ENCODE results near the gene CCDC88B.
A peak's percentile ranks its signal among the peaks of the same experiment; 100 is the strongest.

CCDC88B gene

DNA sequence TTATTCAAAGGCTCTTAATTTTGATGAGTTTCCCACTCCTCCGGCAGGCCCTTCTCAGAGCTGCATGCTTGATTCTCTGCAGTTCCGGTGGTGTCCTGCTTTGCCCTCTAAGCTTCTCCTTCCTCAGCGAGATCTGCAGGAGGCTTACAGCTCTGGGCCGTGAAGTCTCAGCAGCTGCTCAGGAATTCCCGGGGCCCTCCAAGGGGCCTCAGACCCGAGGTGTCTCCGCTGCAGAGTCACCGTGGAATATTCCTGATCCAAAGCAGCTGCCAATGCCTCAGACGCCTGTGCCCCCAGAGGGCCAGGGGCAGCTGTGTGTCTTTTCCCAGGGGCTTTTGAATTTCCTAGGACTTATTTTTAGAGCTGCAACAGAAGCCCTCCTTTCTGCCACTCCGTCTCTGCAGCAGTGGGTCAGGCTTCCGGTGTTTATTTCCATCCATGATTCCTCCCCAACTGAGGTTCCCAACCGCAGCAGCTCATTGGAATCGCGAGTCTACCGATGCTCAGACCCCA is 56.1 kb downstream of the CCDC88B start:
- H3K27ac ChIP-seq (ENCODE audit: insufficient read depth in 1 of 2, low read depth in 1 of 2, low read length in 2 of 2, poor library complexity in 1 of 2, severe bottlenecking in 2 of 2): no peak overlapping the region
- ChIA-PET POLR2A (no interaction called here), CTCF (no interaction called here)
- H3K4me3 ChIP-seq (ENCODE audit: control insufficient read depth in 1 of 7, extremely low read depth in 1 of 7, insufficient read depth in 4 of 7, low read depth in 2 of 7, low read length in 6 of 7): no peak overlapping the region
- no peaks in the 10 kb centered on the region for H3K9me3 ChIP-seq (ENCODE audit: control extremely low read depth in 1 of 5, control insufficient read depth in 4 of 5, insufficient read depth in 2 of 5, low read depth in 1 of 5, low read length in 4 of 5)
- H3K27me3 ChIP-seq (replicated peaks in 2 of 5; ENCODE audit: control insufficient read depth in 4 of 5, insufficient read depth in 5 of 5, low read length in 4 of 5): peaks cover 0 to 8% (median 0%) of the 10 kb centered on the region in 5 experiments
- DNase-seq: peak in 1 of 3 donors; percentile 33
- 26% methylated on average over 14 of the region's 15 CpGs for WGBS (ENCODE audit: insufficient coverage)
- peaks cover 0 to 25% (median 12%) of the 10 kb centered on the region in 4 experiments for H3K4me1 ChIP-seq (ENCODE audit: control extremely low read depth in 1 of 4, control insufficient read depth in 4 of 4, insufficient read depth in 4 of 4, low read length in 3 of 4)
- no peaks in the 10 kb centered on the region for H3K36me3 ChIP-seq (ENCODE audit: control insufficient read depth in 4 of 4, insufficient read depth in 4 of 4, low read length in 3 of 4)

DNA sequence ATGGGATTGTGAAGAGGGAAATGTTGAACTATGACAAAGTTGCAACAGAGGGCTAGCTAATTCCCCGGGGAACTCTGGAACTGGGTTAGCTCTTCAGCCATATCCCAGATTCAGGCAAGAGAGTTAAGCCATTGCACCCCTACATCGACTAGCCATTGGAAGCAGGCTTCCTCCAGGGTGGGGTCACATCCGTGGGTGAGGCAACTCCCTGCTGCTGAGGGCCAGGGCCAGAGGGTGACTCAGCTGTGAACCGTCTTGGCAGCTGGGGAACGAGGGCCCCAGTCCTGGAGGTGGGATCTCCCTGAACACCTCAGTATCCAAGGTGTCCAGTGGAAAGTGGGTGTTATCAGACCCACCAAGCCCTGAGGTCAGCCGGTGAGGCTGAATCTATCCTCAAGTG is 60.1 kb downstream of the CCDC88B start:
- no peak for DNase-seq
- Histone ChIP-seq H3K27ac (ENCODE audit: insufficient read depth in 1 of 2, low read depth in 1 of 2, low read length in 2 of 2, poor library complexity in 1 of 2, severe bottlenecking in 2 of 2) (no peak overlapping the region), H3K4me3 (ENCODE audit: control insufficient read depth in 1 of 7, extremely low read depth in 1 of 7, insufficient read depth in 4 of 7, low read depth in 2 of 7, low read length in 6 of 7) (no peak overlapping the region), H3K27me3 (replicated peaks in 2 of 5; ENCODE audit: control insufficient read depth in 4 of 5, insufficient read depth in 5 of 5, low read length in 4 of 5) (peaks cover 0 to 2% (median 0%) of the 10 kb centered on the region in 5 experiments), H3K4me1 (ENCODE audit: control extremely low read depth in 1 of 4, control insufficient read depth in 4 of 4, insufficient read depth in 4 of 4, low read length in 3 of 4) (peaks cover 0 to 16% (median 8%) of the 10 kb centered on the region in 4 experiments), H3K36me3 (ENCODE audit: control insufficient read depth in 4 of 4, insufficient read depth in 4 of 4, low read length in 3 of 4) (no peaks in the 10 kb centered on the region), H3K9me3 (ENCODE audit: control extremely low read depth in 1 of 5, control insufficient read depth in 4 of 5, insufficient read depth in 2 of 5, low read depth in 1 of 5, low read length in 4 of 5) (peaks cover 0 to 4% (median 0%) of the 10 kb centered on the region in 5 experiments)
- ChIA-PET POLR2A (interaction anchor here (0.6 kb wide), 1 partner anchor 68 kb away, joined by 3 read pairs; no protein-coding TSS in a partner anchor), CTCF (no interaction called here)
- WGBS (ENCODE audit: insufficient coverage): 56% methylated on average over 5 of the region's 6 CpGs

DNA sequence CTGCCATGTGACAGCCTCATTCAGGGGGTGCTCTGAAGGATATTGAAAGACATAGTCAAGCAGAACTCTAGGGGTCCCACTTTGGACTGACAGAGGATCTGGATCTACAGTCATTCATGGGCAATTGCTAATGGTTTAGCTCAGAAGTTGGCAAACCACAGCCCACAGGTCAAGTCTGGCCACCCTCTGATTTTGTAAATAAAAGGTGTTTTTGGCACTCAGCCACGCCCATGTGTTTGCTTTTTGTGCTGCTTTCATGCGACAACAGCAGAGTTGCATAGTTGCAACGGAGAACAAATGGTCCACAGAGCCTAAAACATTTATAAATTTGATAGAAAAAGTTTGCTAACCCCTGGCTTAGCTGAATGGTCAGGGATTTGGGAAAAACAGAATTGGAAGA is 60.7 kb downstream of the CCDC88B start:
- peaks cover 0 to 14% (median 7%) of the 10 kb centered on the region in 4 experiments for H3K4me1 ChIP-seq (ENCODE audit: control extremely low read depth in 1 of 4, control insufficient read depth in 4 of 4, insufficient read depth in 4 of 4, low read length in 3 of 4)
- H3K27me3 ChIP-seq (replicated peaks in 2 of 5; ENCODE audit: control insufficient read depth in 4 of 5, insufficient read depth in 5 of 5, low read length in 4 of 5): peaks cover 0 to 2% (median 0%) of the 10 kb centered on the region in 5 experiments
- ChIA-PET POLR2A (interaction anchor here (0.6 kb wide), 1 partner anchor 69 kb away, joined by 3 read pairs; no protein-coding TSS in a partner anchor), CTCF (no interaction called here)
- H3K4me3 ChIP-seq (ENCODE audit: control insufficient read depth in 1 of 7, extremely low read depth in 1 of 7, insufficient read depth in 4 of 7, low read depth in 2 of 7, low read length in 6 of 7): no peak overlapping the region
- 100% methylated on average over 2 of the region's 3 CpGs for WGBS (ENCODE audit: insufficient coverage)
- DNase-seq: no peak
- peaks cover 0 to 4% (median 0%) of the 10 kb centered on the region in 5 experiments for H3K9me3 ChIP-seq (ENCODE audit: control extremely low read depth in 1 of 5, control insufficient read depth in 4 of 5, insufficient read depth in 2 of 5, low read depth in 1 of 5, low read length in 4 of 5)
- no peaks in the 10 kb centered on the region for H3K36me3 ChIP-seq (ENCODE audit: control insufficient read depth in 4 of 4, insufficient read depth in 4 of 4, low read length in 3 of 4)
- H3K27ac ChIP-seq (ENCODE audit: insufficient read depth in 1 of 2, low read depth in 1 of 2, low read length in 2 of 2, poor library complexity in 1 of 2, severe bottlenecking in 2 of 2): no peak overlapping the region

DNA sequence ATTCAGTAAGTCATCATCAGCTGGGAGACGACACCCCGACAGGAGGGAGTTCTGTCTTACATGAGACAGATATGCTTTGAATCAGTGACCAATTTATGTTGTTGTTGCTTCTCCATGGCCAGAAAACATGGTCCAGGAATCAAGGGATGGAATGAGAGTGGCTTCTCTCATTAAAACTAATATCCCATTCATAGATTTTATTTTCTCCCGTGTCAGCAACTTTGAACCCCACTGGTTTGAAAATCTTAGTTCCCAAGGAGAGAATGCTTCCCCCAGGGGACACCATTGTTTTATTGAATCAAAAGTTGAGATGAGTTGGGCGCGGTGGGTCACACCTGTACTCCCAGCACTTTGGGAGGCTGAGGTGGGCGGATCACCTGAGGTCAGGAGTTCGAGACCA is 61.8 kb downstream of the CCDC88B start:
- no peak overlapping the region for H3K4me3 ChIP-seq (ENCODE audit: control insufficient read depth in 1 of 7, extremely low read depth in 1 of 7, insufficient read depth in 4 of 7, low read depth in 2 of 7, low read length in 6 of 7)
- H3K27me3 ChIP-seq (replicated peaks in 2 of 5; ENCODE audit: control insufficient read depth in 4 of 5, insufficient read depth in 5 of 5, low read length in 4 of 5): peaks cover 0 to 2% (median 0%) of the 10 kb centered on the region in 5 experiments
- peaks cover 0 to 4% (median 0%) of the 10 kb centered on the region in 5 experiments for H3K9me3 ChIP-seq (ENCODE audit: control extremely low read depth in 1 of 5, control insufficient read depth in 4 of 5, insufficient read depth in 2 of 5, low read depth in 1 of 5, low read length in 4 of 5)
- WGBS (ENCODE audit: insufficient coverage): 97% methylated on average over 5 of the region's 7 CpGs
- ChIA-PET POLR2A (no interaction called here), CTCF (no interaction called here)
- H3K36me3 ChIP-seq (ENCODE audit: control insufficient read depth in 4 of 4, insufficient read depth in 4 of 4, low read length in 3 of 4): no peaks in the 10 kb centered on the region
- peaks cover 0 to 6% (median 0%) of the 10 kb centered on the region in 4 experiments for H3K4me1 ChIP-seq (ENCODE audit: control extremely low read depth in 1 of 4, control insufficient read depth in 4 of 4, insufficient read depth in 4 of 4, low read length in 3 of 4)
- no peak overlapping the region for H3K27ac ChIP-seq (ENCODE audit: insufficient read depth in 1 of 2, low read depth in 1 of 2, low read length in 2 of 2, poor library complexity in 1 of 2, severe bottlenecking in 2 of 2)
- no peak for DNase-seq

GRCh38 chr11:64403106-64403505 is 63.1 kb downstream of the CCDC88B start:
- H3K9me3 ChIP-seq (ENCODE audit: control extremely low read depth in 1 of 5, control insufficient read depth in 4 of 5, insufficient read depth in 2 of 5, low read depth in 1 of 5, low read length in 4 of 5): peaks cover 0 to 4% (median 0%) of the 10 kb centered on the region in 5 experiments
- DNase-seq: no peak
- ChIA-PET CTCF (interaction anchor here (1.3 kb wide), 1 partner anchor 14 kb away, joined by 3 read pairs; no protein-coding TSS in a partner anchor), POLR2A (interaction anchor here (0.6 kb wide), 1 partner anchor 14 kb away, joined by 3 read pairs; no protein-coding TSS in a partner anchor)
- H3K36me3 ChIP-seq (ENCODE audit: control insufficient read depth in 4 of 4, insufficient read depth in 4 of 4, low read length in 3 of 4): no peaks in the 10 kb centered on the region
- no peak overlapping the region for H3K27ac ChIP-seq (ENCODE audit: insufficient read depth in 1 of 2, low read depth in 1 of 2, low read length in 2 of 2, poor library complexity in 1 of 2, severe bottlenecking in 2 of 2)
- peaks cover 0 to 6% (median 0%) of the 10 kb centered on the region in 4 experiments for H3K4me1 ChIP-seq (ENCODE audit: control extremely low read depth in 1 of 4, control insufficient read depth in 4 of 4, insufficient read depth in 4 of 4, low read length in 3 of 4)
- 94% methylated on average over 5 of the region's 5 CpGs for WGBS (ENCODE audit: insufficient coverage)
- peaks cover 0 to 2% (median 0%) of the 10 kb centered on the region in 5 experiments for H3K27me3 ChIP-seq (replicated peaks in 2 of 5; ENCODE audit: control insufficient read depth in 4 of 5, insufficient read depth in 5 of 5, low read length in 4 of 5)
- no peak overlapping the region for H3K4me3 ChIP-seq (ENCODE audit: control insufficient read depth in 1 of 7, extremely low read depth in 1 of 7, insufficient read depth in 4 of 7, low read depth in 2 of 7, low read length in 6 of 7)

- Histone ChIP-seq H3K27me3 (replicated peaks in 2 of 5; ENCODE audit: control insufficient read depth in 4 of 5, insufficient read depth in 5 of 5, low read length in 4 of 5) (peaks cover 0 to 2% (median 0%) of the 10 kb centered on the region in 5 experiments), H3K4me1 (ENCODE audit: control extremely low read depth in 1 of 4, control insufficient read depth in 4 of 4, insufficient read depth in 4 of 4, low read length in 3 of 4) (peaks cover 0 to 5% (median 0%) of the 10 kb centered on the region in 4 experiments), H3K27ac (ENCODE audit: insufficient read depth in 1 of 2, low read depth in 1 of 2, low read length in 2 of 2, poor library complexity in 1 of 2, severe bottlenecking in 2 of 2) (no peak overlapping the region), H3K9me3 (ENCODE audit: control extremely low read depth in 1 of 5, control insufficient read depth in 4 of 5, insufficient read depth in 2 of 5, low read depth in 1 of 5, low read length in 4 of 5) (peaks cover 0 to 4% (median 0%) of the 10 kb centered on the region in 5 experiments), H3K4me3 (ENCODE audit: control insufficient read depth in 1 of 7, extremely low read depth in 1 of 7, insufficient read depth in 4 of 7, low read depth in 2 of 7, low read length in 6 of 7) (no peak overlapping the region), H3K36me3 (ENCODE audit: control insufficient read depth in 4 of 4, insufficient read depth in 4 of 4, low read length in 3 of 4) (no peaks in the 10 kb centered on the region)
- DNase-seq: no peak
- ChIA-PET POLR2A (no interaction called here), CTCF (interaction anchor here (1.0 to 1.2 kb wide), 6 partner anchors 17 to 282 kb away, joined by 3 to 4 read pairs (median 3); no protein-coding TSS in a partner anchor)
- 90% methylated on average over 10 of the region's 10 CpGs for WGBS (ENCODE audit: insufficient coverage)
These were observed 66.4 kb downstream of the CCDC88B start for GRCh38 chr11:64406221-64406946.
